HCEC 1CT (cell line): Measurements from ENCODE around the gene C17orf67.

Experiments used
- DNase-seq: peaks from one replicate; pipeline ENCODE4 v3.0.0-alpha.2; 2017

The C17orf67 gene

GRCh38 chr17:56832446-56832845 is 1.3 kb downstream of the C17orf67 start:
- DNase-seq = no peak

- no peak for DNase-seq
These were observed 2.2 kb downstream of the C17orf67 start for GRCh38 chr17:56831369-56832095.

- DNase-seq = no peak
These were observed 2.9 kb downstream of the C17orf67 start for GRCh38 chr17:56830726-56831368.

- no peak for DNase-seq
These were observed 6.9 kb downstream of the C17orf67 start for GRCh38 chr17:56826611-56827414.

- no peak for DNase-seq
These were observed 9.2 kb downstream of the C17orf67 start for GRCh38 chr17:56824503-56824902.

- DNase-seq = no peak
These were observed 9.9 kb downstream of the C17orf67 start for GRCh38 chr17:56823848-56824247.

- DNase-seq = no peak
These were observed 11.0 kb downstream of the C17orf67 start for GRCh38 chr17:56822725-56823124.

GRCh38 chr17:56821847-56822534 is 11.7 kb downstream of the C17orf67 start:
- no peak for DNase-seq

GRCh38 chr17:56820207-56820606 is 13.5 kb downstream of the C17orf67 start:
- DNase-seq = no peak

GRCh38 chr17:56819431-56820145 is 14.1 kb downstream of the C17orf67 start:
- DNase-seq = peak; percentile 53

- DNase-seq = no peak
These were observed 14.7 kb downstream of the C17orf67 start for GRCh38 chr17:56819030-56819429.

- no peak for DNase-seq
These were observed 16.7 kb downstream of the C17orf67 start for GRCh38 chr17:56817066-56817465.

GRCh38 chr17:56815711-56816110 is 18.0 kb downstream of the C17orf67 start:
- DNase-seq = peak; percentile 77

- no peak for DNase-seq
These were observed 20.8 kb downstream of the C17orf67 start for GRCh38 chr17:56812901-56813388.

GRCh38 chr17:56810891-56811775 is 22.6 kb downstream of the C17orf67 start:
- DNase-seq = no peak

GRCh38 chr17:56810343-56810742 is 23.4 kb downstream of the C17orf67 start:
- DNase-seq = no peak

- DNase-seq = no peak
These were observed 23.9 kb downstream of the C17orf67 start for GRCh38 chr17:56809820-56810179.

GRCh38 chr17:56809106-56809819 is 24.5 kb downstream of the C17orf67 start:
- DNase-seq = no peak

GRCh38 chr17:56808503-56808902 is 25.2 kb downstream of the C17orf67 start:
- no peak for DNase-seq

- DNase-seq = no peak
These were observed 26.0 kb downstream of the C17orf67 start for GRCh38 chr17:56807723-56808122.

- no peak for DNase-seq
These were observed 26.8 kb downstream of the C17orf67 start for GRCh38 chr17:56806949-56807348.
